Endothelial cell of umbilical vein (primary cell): Measurements from ENCODE around the gene RING1. TPM values are rescaled to one million over a fixed set of nuclear protein-coding genes. Genes with fewer than 3 reads are reported as not detected.

Experiments
- BruUV-seq: library from RNA; stranded (reverse); fragments of 400-500 nt; replicated peaks from 2 replicates; lab custom pipeline; 2021; lab: Mats Ljungman, UMichigan
- CTCF ChIA-PET: fragments of 300-600, 350-600 bp; sonication (Branson Sonifier 250); formaldehyde crosslinking; loops from one replicate; lab custom pipeline; 2021; ENCODE audit warnings: antibody characterized with exemption, inconsistent platforms; lab: Charles Lee
- POLR2A ChIA-PET: fragments of 300-600, 350-600 bp; sonication (Branson Sonifier 250); formaldehyde crosslinking; loops from one replicate; lab custom pipeline; 2021; ENCODE audit warnings: antibody characterized with exemption, inconsistent platforms; lab: Charles Lee
- DNase-seq: peaks from one replicate; pipeline ENCODE4 v3.0.0-alpha.2; 2011; ENCODE audit warnings: low read depth, low spot score
- FAIRE-seq: peaks from 2 replicates; lab custom pipeline; 2011; peaks lifted over from hg19 to GRCh38; lab: Jason Lieb, UNC
- H2AFZ ChIP-seq: 2 replicates; pipeline ENCODE4 v1.6.0; 2012; ENCODE audit warnings: low read depth, low read length, control low read depth, inconsistent platforms
- H3K27ac ChIP-seq: 2 replicates; pipeline ENCODE4 v1.5.1; 2011; ENCODE audit warnings: low read depth, mild to moderate bottlenecking, control low read depth, low read length, moderate library complexity; ENCODE audit not compliant: insufficient read depth
- H3K27me3 ChIP-seq, 2 experiments: 2 replicates each; pipeline versions ENCODE4 v1.6.0 to v1.6.1; 2011; ENCODE audit warnings: low read length in 2 of 2, mixed read lengths in 1 of 2; ENCODE audit not compliant: control insufficient read depth in 2 of 2, insufficient read depth in 2 of 2
- H3K36me3 ChIP-seq, 2 experiments: 2 replicates in 1 of 2; 3 replicates in 1 of 2; pipeline ENCODE4 v1.5.1; 2011; ENCODE audit warnings: low read length in 2 of 2, mild to moderate bottlenecking in 1 of 2, moderate library complexity in 1 of 2; ENCODE audit not compliant: control insufficient read depth in 2 of 2, insufficient read depth in 2 of 2; ENCODE audit errors: extremely low read depth in 1 of 2
- H3K4me1 ChIP-seq: 3 replicates; pipeline ENCODE4 v1.5.1; 2011; ENCODE audit warnings: mild to moderate bottlenecking, low read length; ENCODE audit not compliant: control insufficient read depth, insufficient read depth; ENCODE audit errors: extremely low read depth
- H3K4me2 ChIP-seq: 2 replicates; pipeline ENCODE4 v1.6.1; 2011; ENCODE audit warnings: low read length, control low read depth, mixed read lengths; ENCODE audit not compliant: insufficient read depth
- H3K4me3 ChIP-seq, 3 experiments: fragments of 200-600 bp in 1 of 3; sonication (generic), shearing (Covaris generic) in 1 of 3; replicated peaks in 1 of 3; 2 replicates each; pipeline ENCODE4 v1.5.1; 2011 to 2016; ENCODE audit warnings: control low read depth in 3 of 3, low read length in 3 of 3, mild to moderate bottlenecking in 2 of 3, inconsistent platforms in 1 of 3, low read depth in 1 of 3, moderate library complexity in 1 of 3; ENCODE audit not compliant: insufficient read depth in 1 of 3
- H3K79me2 ChIP-seq: 2 replicates; pipeline ENCODE4 v1.6.0; 2012; ENCODE audit warnings: low read length, inconsistent platforms; ENCODE audit not compliant: control insufficient read depth, insufficient read depth
- H3K9ac ChIP-seq: replicated peaks from 2 replicates; pipeline ENCODE3; 2011; ENCODE audit warnings: low read length, control low read depth; ENCODE audit not compliant: insufficient read depth; ENCODE audit errors: extremely low read depth
- H3K9me1 ChIP-seq: replicated peaks from 3 replicates; pipeline ENCODE4 v1.6.0; 2011; ENCODE audit warnings: mild to moderate bottlenecking, low read length; ENCODE audit not compliant: control insufficient read depth, insufficient read depth; ENCODE audit errors: extremely low read depth
- H3K9me3 ChIP-seq: replicated peaks from 2 replicates; pipeline ENCODE4 v1.5.1; 2012; ENCODE audit warnings: low read length, inconsistent platforms; ENCODE audit not compliant: control insufficient read depth, insufficient read depth
- H4K20me1 ChIP-seq: replicated peaks from 2 replicates; pipeline ENCODE3; 2011; ENCODE audit warnings: mild to moderate bottlenecking, low read length; ENCODE audit not compliant: control insufficient read depth, insufficient read depth; ENCODE audit errors: extremely low read depth
- EZH2 ChIP-seq: IDR thresholded peaks from 2 replicates; pipeline ENCODE4 v1.6.1; 2012; ENCODE audit warnings: borderline replicate concordance, low read depth, mild to moderate bottlenecking, moderate library complexity, low read length, inconsistent platforms; ENCODE audit not compliant: severe bottlenecking
- FOS ChIP-seq: IDR thresholded peaks from 2 replicates; pipeline ENCODE4 v1.6.1; 2011; ENCODE audit warnings: mild to moderate bottlenecking, low read length, moderate library complexity, borderline replicate concordance; ENCODE audit not compliant: insufficient read depth
- GATA2 ChIP-seq: IDR thresholded peaks from 2 replicates; pipeline ENCODE4 v1.7.0; 2011; ENCODE audit warnings: low read depth, mild to moderate bottlenecking, moderate library complexity, mixed read lengths, low read length; ENCODE audit not compliant: insufficient read length, insufficient read depth
- JUN ChIP-seq: IDR thresholded peaks from 2 replicates; pipeline ENCODE4 v1.6.1; 2011; ENCODE audit warnings: borderline replicate concordance, low read depth; ENCODE audit not compliant: insufficient read length, insufficient read depth
- POLR2A ChIP-seq: IDR thresholded peaks from 2 replicates; pipeline ENCODE4 v1.6.1; 2012; ENCODE audit warnings: low read depth, mild to moderate bottlenecking, control low read depth, low read length
- dilution Hi-C: fragments of 300-500 bp; cut with MboI; formaldehyde crosslinking; loops from one replicate; pipeline ENCODE4 v1.15.0; 2019; ENCODE audit warnings: low sequenced_read_pairs; ENCODE audit not compliant: extremely low pct_ligation_motif_present
- intact Hi-C: fragments of 100-400 bp; cut with micrococcal nuclease; formaldehyde crosslinking; loops from one replicate; pipeline ENCODE4 v1.10.0; 2022
- polyA plus RNA-seq, 4 experiments: library from polyadenylated mRNA; depleted of rRNA in 3 of 4; stranded (reverse) in 3 of 4; unstranded in 1 of 4; fragments of >200 nt; gene quantifications; 2 replicates each; pipeline versions ENCODE4 v1.2.1 to v1.2.3, GENCODE V29; 2011 to 2012; ENCODE audit warnings: missing spikeins in 1 of 4
- total RNA-seq: library from RNA; stranded (reverse); gene quantifications from 2 replicates; pipeline ENCODE4 v1.2.3, GENCODE V29; 2021
- TF ChIP-seq, protein P1 (sequence below), 2 donors: IDR thresholded peaks; 1 replicate in 1 of 2; 2 replicates in 1 of 2; pipeline ENCODE4 v1.5.1; 2011; ENCODE audit warnings: low read length in 2 of 2, mild to moderate bottlenecking in 2 of 2, moderate library complexity in 2 of 2, control low read depth in 1 of 2, inconsistent platforms in 1 of 2, low read depth in 1 of 2; ENCODE audit not compliant: insufficient read depth in 1 of 2; ENCODE audit errors: extremely low read depth in 1 of 2
- TF ChIP-seq, protein P2 (sequence below): IDR thresholded peaks from 2 replicates; pipeline ENCODE4 v1.6.1; 2011; ENCODE audit not compliant: insufficient read depth, insufficient read length

The RING1 gene
- total and polyA plus RNA-seq, 2 donors (not counting 3 experiments of a cell fraction or from before 2014, with no cell fraction given) = 26.8 to 27.9 TPM

DNA sequence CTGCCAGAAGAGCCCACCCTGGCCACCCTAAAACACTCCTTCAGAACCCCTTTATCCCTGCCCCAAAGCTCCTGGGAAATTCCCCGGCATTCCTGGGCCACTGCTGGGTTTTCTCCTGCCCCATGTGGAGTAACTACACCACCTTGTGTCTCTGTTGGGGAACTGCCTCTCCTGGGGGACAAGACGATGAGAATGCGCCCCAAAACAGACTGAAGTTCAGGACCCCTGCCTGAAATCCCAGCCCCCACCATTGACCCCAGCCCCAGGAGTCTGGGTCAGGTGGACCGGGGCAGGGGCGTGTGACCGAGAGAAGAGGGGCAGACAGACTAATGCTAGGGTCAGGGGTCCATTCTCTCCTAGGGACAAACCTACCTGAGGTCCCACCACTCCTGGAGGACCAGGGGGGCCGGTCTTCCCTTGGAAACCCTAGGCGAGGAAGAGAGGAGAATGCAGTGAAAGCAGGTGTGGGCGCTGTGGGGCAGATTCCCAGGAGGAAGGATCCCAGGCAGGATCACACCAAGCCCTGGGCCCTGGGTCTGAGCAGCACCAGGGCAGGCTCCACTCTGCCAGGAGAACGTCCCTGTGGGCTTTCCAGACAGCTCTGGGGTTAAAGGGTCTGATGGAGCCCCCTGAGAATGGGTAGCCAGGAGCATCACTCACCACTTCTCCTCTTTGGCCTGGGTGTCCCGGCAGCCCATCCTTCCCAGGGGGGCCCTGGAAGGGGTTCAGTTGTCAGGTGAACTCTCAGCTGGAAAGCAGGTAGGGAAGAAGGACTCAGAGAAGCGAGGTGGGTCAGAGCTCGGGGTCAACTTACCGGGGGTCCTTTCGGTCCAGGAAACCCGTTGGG lies 35.4 kb upstream of the RING1 start:
- H3K9ac ChIP-seq = no peak overlapping the region
- TF ChIP-seq JUN (no peak), POLR2A (no peak), EZH2 (no peak), GATA2 (no peak), FOS (no peak)
- TF ChIP-seq, protein P1, sequence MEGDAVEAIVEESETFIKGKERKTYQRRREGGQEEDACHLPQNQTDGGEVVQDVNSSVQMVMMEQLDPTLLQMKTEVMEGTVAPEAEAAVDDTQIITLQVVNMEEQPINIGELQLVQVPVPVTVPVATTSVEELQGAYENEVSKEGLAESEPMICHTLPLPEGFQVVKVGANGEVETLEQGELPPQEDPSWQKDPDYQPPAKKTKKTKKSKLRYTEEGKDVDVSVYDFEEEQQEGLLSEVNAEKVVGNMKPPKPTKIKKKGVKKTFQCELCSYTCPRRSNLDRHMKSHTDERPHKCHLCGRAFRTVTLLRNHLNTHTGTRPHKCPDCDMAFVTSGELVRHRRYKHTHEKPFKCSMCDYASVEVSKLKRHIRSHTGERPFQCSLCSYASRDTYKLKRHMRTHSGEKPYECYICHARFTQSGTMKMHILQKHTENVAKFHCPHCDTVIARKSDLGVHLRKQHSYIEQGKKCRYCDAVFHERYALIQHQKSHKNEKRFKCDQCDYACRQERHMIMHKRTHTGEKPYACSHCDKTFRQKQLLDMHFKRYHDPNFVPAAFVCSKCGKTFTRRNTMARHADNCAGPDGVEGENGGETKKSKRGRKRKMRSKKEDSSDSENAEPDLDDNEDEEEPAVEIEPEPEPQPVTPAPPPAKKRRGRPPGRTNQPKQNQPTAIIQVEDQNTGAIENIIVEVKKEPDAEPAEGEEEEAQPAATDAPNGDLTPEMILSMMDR (IDR thresholded peaks at IDR 0.05; ENCODE audit: extremely low read depth in 1 of 2, insufficient read depth in 1 of 2, low read depth in 1 of 2, low read length in 2 of 2) = peak; percentile 26 to 34
- TF ChIP-seq, protein P2, sequence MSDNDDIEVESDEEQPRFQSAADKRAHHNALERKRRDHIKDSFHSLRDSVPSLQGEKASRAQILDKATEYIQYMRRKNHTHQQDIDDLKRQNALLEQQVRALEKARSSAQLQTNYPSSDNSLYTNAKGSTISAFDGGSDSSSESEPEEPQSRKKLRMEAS = no peak
- H3K27me3 ChIP-seq = no peaks in the 10 kb centered on the region
- ChIA-PET POLR2A (no interaction called here), CTCF (interaction anchor here (0.6 to 3.0 kb wide), 19 partner anchors 11 to 239 kb away, joined by 3 to 19 read pairs (median 4); partner anchors contain the start of gene HLA-DPA1)
- dilution Hi-C loops = no loop called here
- H3K4me3 ChIP-seq = no peak overlapping the region
- H4K20me1 ChIP-seq = no peaks in the 10 kb centered on the region
- intact Hi-C loops = no loop called here
- FAIRE-seq (no peak), DNase-seq (no peak)
- H3K4me1 ChIP-seq = no peaks in the 10 kb centered on the region
- no TSS peak for BruUV-seq
- no peak overlapping the region for H3K4me2 ChIP-seq
- H3K79me2 ChIP-seq = no peaks in the 10 kb centered on the region
- H3K9me3 ChIP-seq = no peaks in the 10 kb centered on the region
- no peaks in the 10 kb centered on the region for H3K36me3 ChIP-seq
- H3K9me1 ChIP-seq = no peaks in the 10 kb centered on the region
- H3K27ac ChIP-seq = no peak overlapping the region
- no peak overlapping the region for H2AFZ ChIP-seq
